H1 (cell line): ENCODE results near the gene SRMS. TPM values are rescaled to one million over a fixed set of nuclear protein-coding genes. Genes with fewer than 3 reads are reported as not detected.

Experiments
- YY1 ChIP-seq: IDR thresholded peaks from 2 replicates; pipeline ENCODE4 v1.6.1; 2011; ENCODE audit warnings: low read depth, mild to moderate bottlenecking, low read length
- polyA plus RNA-seq, 7 experiments: library from polyadenylated mRNA; depleted of rRNA in 3 of 7; stranded (reverse) in 5 of 7; unstranded in 2 of 7; fragments of >200 nt in 5 of 7; fragments of 200-250 nt in 2 of 7; gene quantifications; 1 replicate in 5 of 7; 2 replicates in 1 of 7; 4 replicates in 1 of 7; pipeline versions ENCODE4 v1.2.1 to v1.2.3, GENCODE V29; 2011 to 2013; ENCODE audit warnings: missing spikeins in 2 of 7, mixed read lengths in 2 of 7
- total RNA-seq: library from RNA; stranded (reverse); fragmentation: NEBNext Ultra II Directional; extraction: Animal tissue kit (Norgen Biotek cat#: 25700); gene quantifications from 2 replicates; pipeline ENCODE4 v1.2.1, GENCODE V29; 2021

Gene SRMS
- total and polyA plus RNA-seq, 2 of the 8 experiments (the other 6 are each of a cell fraction or from before 2014, with no cell fraction given) = 0.39 to 0.76 TPM

DNA sequence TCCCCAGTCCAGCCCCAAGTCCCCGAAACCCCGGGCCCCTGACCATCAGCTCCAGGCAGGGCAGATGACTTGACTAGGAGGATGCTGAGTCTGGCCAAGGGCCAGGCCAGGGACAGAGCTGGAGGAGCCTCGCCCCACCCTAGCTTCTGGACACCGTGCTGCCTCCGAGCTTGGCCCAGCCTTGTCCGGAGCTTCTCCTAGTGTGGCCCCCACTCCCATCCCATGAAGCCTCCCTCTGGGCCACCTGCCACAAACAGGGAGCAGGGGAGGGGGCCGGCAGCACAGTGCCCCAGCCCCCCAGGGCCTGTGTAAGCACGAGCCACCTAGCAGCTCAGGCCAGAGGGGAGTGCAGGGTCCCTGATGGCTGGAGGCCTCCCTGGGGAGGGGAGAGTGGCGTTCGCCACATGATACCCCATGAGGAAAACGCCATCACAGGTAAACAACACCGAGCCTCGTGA lies 54.0 kb downstream of the SRMS start (continued):
- TF ChIP-seq YY1 = no peak
